ENCODE measurements around the gene PAGE2B. TPM values are rescaled to one million over a fixed set of nuclear protein-coding genes. Genes with fewer than 3 reads are reported as not detected.
"Not testable (repeated sequence)": the region's sequence is repeated elsewhere in the genome, so short reads cannot be mapped to it uniquely, and the experiment has no call there.

Gene PAGE2B
- total RNA-seq, 2 experiments from 2014 or later, result 0.48 to 0.86 TPM

DNA sequence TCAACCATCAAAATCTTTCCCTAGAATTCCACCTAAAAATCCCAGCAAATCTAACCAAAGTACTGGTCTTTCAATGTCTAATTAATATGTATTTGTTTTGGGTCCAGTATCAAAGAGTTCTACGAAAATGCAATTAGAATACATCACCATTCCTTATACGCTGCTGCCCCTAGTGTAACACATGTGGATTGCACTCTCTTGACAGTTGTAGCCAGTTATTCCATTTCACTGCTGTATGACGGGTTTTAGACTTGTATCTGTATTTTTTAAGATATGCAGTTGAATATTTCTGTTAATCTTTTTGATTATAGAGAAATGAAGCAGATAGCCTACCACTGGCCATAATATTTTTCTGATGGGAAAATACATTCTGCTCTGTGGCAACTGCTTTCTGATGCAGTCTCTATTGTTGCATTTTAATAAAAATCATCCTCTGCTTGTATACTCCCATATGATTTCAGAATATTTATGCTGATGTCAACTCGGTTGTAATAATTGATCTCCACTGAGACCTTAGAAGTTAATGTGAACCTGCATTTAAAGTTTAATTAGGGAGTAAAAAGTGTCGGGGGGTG, 17.1 kb upstream of the PAGE2B start:
- H3K27ac Mint-ChIP-seq, result no peak overlapping the region
- intact Hi-C loops (cut with micrococcal nuclease), result loop anchor here (1.0 to 5.0 kb wide), 6 partner anchors 59 to 635 kb away; no protein-coding TSS in a partner anchor
- CTCF ChIA-PET, result interaction anchor here (0.5 to 1.4 kb wide), 7 partner anchors 58 to 1548 kb away, joined by 3 to 20 read pairs (median 4); partner anchors contain the start of gene APEX2
- H3K36me3 Mint-ChIP-seq (ENCODE audit: low read depth), result no peaks in the 10 kb centered on the region
- H3K4me1 Mint-ChIP-seq (ENCODE audit: low read depth), result peaks cover 18% of the 10 kb centered on the region
- DNase-seq, result peak; percentile 35
- H3K27me3 Mint-ChIP-seq (ENCODE audit: low read depth), result no peaks in the 10 kb centered on the region
- H3K4me3 Mint-ChIP-seq, result peak overlapping the region; percentile 39
- H3K9me3 Mint-ChIP-seq, result no peaks in the 10 kb centered on the region

DNA sequence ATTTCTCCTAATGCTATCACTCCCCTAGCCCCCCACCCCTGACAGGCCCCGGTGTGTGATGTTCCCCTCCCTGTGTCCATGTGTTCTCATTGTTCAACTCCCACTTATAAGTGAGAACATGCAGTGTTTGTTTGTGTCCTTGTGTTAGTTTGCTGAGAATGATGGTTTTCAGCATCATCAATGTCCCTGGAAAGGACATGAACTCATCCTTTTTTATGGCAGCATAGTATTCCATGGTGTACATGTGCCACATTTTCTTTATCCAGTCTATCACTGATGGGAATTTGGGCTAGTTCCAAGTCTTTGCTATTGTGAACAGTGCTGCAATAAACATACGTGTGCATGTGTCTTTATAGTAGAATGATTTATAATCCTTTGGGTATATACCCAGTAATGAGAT, 7.7 kb upstream of the PAGE2B start:
- H3K4me3 Mint-ChIP-seq; H3K9me3 Mint-ChIP-seq; H3K4me1 Mint-ChIP-seq (ENCODE audit: low read depth); CTCF ChIA-PET; H3K27ac Mint-ChIP-seq; DNase-seq; H3K36me3 Mint-ChIP-seq (ENCODE audit: low read depth); intact Hi-C loops (cut with micrococcal nuclease); H3K27me3 Mint-ChIP-seq (ENCODE audit: low read depth): not testable (repeated sequence)

DNA sequence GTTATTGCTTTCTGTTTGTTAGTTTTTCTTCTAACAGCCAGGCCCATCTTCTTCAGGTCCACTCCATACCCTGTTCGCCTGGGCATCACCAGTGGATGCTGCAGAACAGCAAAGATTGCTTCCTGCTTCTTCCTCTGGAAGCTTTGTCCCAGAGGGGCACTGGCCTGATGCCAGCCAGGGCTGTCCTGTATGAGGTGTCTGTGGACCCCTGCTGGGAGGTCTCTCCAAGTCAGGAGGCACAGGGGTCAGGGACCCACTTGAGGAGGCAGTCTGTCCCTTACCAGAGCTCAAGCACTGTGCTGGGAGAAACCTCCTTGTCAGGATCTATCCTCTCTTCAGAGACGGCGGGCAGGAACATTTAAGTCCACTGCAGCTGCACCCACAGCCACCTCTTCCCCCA, 2.5 kb upstream of the PAGE2B start:
- Mint-ChIP-seq H3K4me3 (no peak overlapping the region), H3K27ac (no peak overlapping the region), H3K36me3 (ENCODE audit: low read depth) (no peaks in the 10 kb centered on the region), H3K4me1 (ENCODE audit: low read depth) (no peaks in the 10 kb centered on the region), H3K27me3 (ENCODE audit: low read depth) (peaks cover 2% of the 10 kb centered on the region), H3K9me3 (no peaks in the 10 kb centered on the region)
- intact Hi-C loops (cut with micrococcal nuclease), result no loop called here
- CTCF ChIA-PET, result no interaction called here
- DNase-seq, result no peak

DNA sequence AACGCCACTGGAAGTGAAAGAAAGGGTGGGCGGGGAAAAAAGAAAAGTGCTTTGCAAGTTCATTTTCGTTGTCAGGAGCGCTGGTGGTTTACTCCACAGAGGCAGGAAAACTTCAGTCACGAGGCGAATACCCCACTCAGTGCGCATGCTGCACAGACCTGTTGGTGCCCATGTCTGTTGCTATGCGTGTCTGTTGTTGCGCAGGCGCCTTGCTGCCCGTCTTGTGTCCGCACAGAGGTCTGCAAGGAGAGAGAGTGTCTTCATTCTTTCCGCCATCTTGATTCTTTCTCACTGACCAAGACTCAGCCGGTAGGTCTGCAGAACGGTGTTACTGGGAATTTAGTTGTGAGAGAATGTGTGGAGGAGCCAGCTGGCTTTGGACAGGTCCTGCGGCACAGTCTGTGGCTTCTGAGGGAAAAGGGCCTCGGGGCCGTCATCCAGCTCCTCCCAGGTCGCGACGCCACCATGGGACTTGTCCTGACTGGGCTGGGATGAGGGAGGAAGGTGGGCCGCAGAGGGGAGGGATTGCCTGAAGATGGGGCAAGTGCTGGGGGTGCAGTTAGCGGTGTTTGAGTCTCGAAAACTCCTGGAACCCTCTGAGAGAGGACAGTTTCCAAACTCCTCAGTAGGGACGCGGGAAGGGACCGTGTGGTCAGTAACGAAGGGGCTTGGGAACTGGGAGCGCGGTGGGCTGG, 14.1 kb downstream of the PAGE2B start, which contains the start of gene PAGE2:
Gene PAGE2, plus strand, starts transcription at position 224 of the 695 bp plus-strand sequence. CDS start 1,003 bp downstream, outside the sequence.
- H3K36me3 Mint-ChIP-seq (ENCODE audit: low read depth), result no peaks in the 10 kb centered on the region
- no peak for DNase-seq
- no peaks in the 10 kb centered on the region for H3K27me3 Mint-ChIP-seq (ENCODE audit: low read depth)
- H3K4me3 Mint-ChIP-seq, result no peak within 1 kb of the TSS
- H3K9me3 Mint-ChIP-seq, result no peaks in the 10 kb centered on the region
- no peaks in the 10 kb centered on the region for H3K4me1 Mint-ChIP-seq (ENCODE audit: low read depth)
- CTCF ChIA-PET, result no interaction called here
- intact Hi-C loops (cut with micrococcal nuclease), result no loop called here
- H3K27ac Mint-ChIP-seq, result no peak within 1 kb of the TSS

DNA sequence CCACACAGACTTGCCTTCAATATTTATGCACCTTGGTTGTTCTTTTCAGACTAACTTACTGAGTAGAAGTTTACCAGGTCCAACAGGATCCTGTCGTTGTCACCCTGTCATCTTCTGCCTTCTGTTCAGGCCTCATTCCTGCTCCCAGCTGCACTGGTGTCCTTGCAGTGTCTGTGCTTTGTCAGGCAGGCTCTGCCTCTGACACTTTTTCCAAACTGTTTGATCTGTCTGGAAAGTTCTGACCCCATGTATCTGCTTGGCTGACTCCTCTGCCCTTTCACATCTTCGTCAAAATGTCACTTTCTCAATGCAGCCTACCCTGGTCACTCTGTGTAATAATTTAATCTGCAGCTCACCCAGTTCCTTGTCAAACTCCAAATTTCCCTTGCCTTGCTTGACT, 23.9 kb downstream of the PAGE2B start:
- H3K27me3 Mint-ChIP-seq (ENCODE audit: low read depth), result no peaks in the 10 kb centered on the region
- CTCF ChIA-PET, result interaction anchor here (0.6 kb wide), 1 partner anchor 690 kb away, joined by 3 read pairs; no protein-coding TSS in a partner anchor
- no peaks in the 10 kb centered on the region for H3K9me3 Mint-ChIP-seq
- H3K4me1 Mint-ChIP-seq (ENCODE audit: low read depth), result no peaks in the 10 kb centered on the region
- H3K27ac Mint-ChIP-seq, result no peak overlapping the region
- H3K36me3 Mint-ChIP-seq (ENCODE audit: low read depth), result no peaks in the 10 kb centered on the region
- DNase-seq, result no peak
- H3K4me3 Mint-ChIP-seq, result no peak overlapping the region
- intact Hi-C loops (cut with micrococcal nuclease), result no loop called here

DNA sequence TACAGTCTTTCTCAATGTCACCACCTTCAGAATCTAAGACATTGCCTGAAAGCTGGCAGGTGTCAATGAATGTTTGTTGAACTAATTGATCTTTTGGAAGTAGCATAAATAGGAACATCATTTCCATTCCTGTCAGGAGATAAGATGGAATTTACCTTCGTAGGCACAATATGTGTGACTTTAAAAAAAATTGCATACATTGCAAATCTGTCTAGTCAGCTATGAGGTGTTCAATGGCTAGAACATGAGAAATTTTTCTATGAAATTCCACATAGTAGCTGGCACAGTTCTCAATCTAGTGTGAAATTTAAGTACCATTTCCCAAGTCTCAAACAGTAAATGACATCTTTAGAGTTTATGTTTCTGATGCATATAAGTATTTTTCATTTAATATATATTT, 24.3 kb downstream of the PAGE2B start:
- H3K36me3 Mint-ChIP-seq (ENCODE audit: low read depth), result no peaks in the 10 kb centered on the region
- no peak overlapping the region for H3K27ac Mint-ChIP-seq
- H3K9me3 Mint-ChIP-seq, result no peaks in the 10 kb centered on the region
- CTCF ChIA-PET, result no interaction called here
- no peaks in the 10 kb centered on the region for H3K4me1 Mint-ChIP-seq (ENCODE audit: low read depth)
- DNase-seq, result no peak
- no peak overlapping the region for H3K4me3 Mint-ChIP-seq
- H3K27me3 Mint-ChIP-seq (ENCODE audit: low read depth), result no peaks in the 10 kb centered on the region
- intact Hi-C loops (cut with micrococcal nuclease), result no loop called here

DNA sequence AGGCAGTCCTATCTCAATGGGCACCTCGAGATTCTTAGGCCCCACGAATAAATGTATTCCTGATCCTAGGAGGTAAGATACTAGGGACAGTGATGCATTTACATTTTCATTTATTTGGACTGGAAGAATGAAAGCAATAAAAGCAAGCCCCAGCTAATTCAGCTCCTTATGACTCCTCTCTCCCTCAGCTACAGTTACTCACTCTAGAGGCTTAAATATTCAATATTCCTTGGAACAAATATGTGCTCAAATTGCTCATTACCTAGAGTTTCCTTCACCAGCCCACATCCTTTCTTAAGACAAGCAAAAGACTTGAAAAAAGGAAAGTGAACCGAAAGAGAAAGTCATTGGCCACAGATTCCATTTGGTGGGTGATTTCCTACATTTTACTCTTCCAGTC, 27.9 kb downstream of the PAGE2B start:
- CTCF ChIA-PET, result no interaction called here
- no peaks in the 10 kb centered on the region for H3K27me3 Mint-ChIP-seq (ENCODE audit: low read depth)
- intact Hi-C loops (cut with micrococcal nuclease), result no loop called here
- H3K4me1 Mint-ChIP-seq (ENCODE audit: low read depth), result no peaks in the 10 kb centered on the region
- no peaks in the 10 kb centered on the region for H3K9me3 Mint-ChIP-seq
- no peaks in the 10 kb centered on the region for H3K36me3 Mint-ChIP-seq (ENCODE audit: low read depth)
- no peak overlapping the region for H3K4me3 Mint-ChIP-seq
- no peak overlapping the region for H3K27ac Mint-ChIP-seq
- no peak for DNase-seq

DNA sequence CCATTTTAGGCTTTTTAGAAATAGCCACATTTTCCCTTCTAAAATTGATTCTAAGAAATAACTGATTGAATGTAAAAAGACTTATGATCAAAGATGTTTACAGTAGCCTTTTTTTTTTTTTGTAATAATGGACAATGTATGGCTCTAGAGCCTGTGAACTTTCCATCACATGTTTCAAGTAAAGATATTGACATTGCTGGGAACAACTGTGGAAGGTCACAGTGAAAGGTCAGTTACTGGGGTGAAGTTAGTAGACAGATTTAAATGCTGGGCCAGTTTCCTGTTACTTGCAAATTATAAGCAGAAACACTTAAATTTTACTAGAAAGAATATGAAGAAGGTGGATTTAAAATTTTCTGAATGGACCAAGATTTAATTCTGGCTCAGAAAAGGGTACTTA, 32.4 kb downstream of the PAGE2B start:
- Mint-ChIP-seq H3K27me3 (ENCODE audit: low read depth) (no peaks in the 10 kb centered on the region), H3K4me1 (ENCODE audit: low read depth) (no peaks in the 10 kb centered on the region), H3K9me3 (no peaks in the 10 kb centered on the region), H3K4me3 (no peak overlapping the region), H3K27ac (no peak overlapping the region), H3K36me3 (ENCODE audit: low read depth) (no peaks in the 10 kb centered on the region)
- CTCF ChIA-PET, result no interaction called here
- intact Hi-C loops (cut with micrococcal nuclease), result no loop called here
- DNase-seq, result no peak

DNA sequence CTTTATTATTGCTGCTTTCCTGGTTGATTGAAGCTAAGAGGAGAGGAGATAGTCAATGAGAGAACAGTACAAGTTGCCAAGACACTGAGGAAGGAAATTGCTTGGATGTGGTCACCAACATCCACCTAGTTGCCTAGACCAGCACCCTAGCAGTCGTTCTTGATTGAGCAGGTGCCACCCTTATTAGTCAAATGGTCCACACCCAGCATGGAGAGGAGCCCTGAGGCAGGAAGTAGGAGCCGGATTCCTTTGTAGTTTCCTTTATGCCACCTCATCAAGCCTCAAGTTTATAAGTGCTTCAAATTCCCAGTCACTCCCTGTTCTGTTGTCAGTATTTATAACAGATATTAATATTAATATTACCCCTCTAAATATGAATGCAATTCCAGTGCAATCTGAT, 33.1 kb downstream of the PAGE2B start:
- Mint-ChIP-seq H3K27me3 (ENCODE audit: low read depth) (no peaks in the 10 kb centered on the region), H3K36me3 (ENCODE audit: low read depth) (no peaks in the 10 kb centered on the region), H3K9me3 (no peaks in the 10 kb centered on the region), H3K27ac (no peak overlapping the region), H3K4me3 (no peak overlapping the region), H3K4me1 (ENCODE audit: low read depth) (no peaks in the 10 kb centered on the region)
- CTCF ChIA-PET, result no interaction called here
- intact Hi-C loops (cut with micrococcal nuclease), result no loop called here
- DNase-seq, result no peak

DNA sequence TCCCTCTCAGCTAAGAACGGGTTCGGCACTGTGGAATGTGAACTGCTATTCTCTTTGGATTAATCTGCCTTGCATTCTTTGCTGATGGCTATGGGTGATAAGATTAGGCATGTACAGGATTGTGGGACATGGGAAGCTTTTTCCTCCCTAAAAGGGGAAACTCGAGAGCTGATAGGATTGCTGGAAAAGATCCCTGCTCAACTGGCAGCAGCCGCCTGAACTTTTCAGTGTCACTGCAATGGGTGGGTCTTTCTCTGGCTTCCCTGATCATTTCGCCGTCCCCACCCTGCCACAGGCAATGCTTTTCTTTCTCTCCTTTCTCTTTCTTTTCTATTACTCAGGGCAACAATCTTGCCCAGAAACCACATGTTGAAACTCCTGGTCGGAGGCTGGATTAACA, 34.5 kb downstream of the PAGE2B start:
- Mint-ChIP-seq H3K9me3 (no peaks in the 10 kb centered on the region), H3K27ac (no peak overlapping the region), H3K27me3 (ENCODE audit: low read depth) (no peaks in the 10 kb centered on the region), H3K4me1 (ENCODE audit: low read depth) (no peaks in the 10 kb centered on the region), H3K4me3 (no peak overlapping the region), H3K36me3 (ENCODE audit: low read depth) (no peaks in the 10 kb centered on the region)
- DNase-seq, result no peak
- CTCF ChIA-PET, result no interaction called here
- intact Hi-C loops (cut with micrococcal nuclease), result no loop called here

DNA sequence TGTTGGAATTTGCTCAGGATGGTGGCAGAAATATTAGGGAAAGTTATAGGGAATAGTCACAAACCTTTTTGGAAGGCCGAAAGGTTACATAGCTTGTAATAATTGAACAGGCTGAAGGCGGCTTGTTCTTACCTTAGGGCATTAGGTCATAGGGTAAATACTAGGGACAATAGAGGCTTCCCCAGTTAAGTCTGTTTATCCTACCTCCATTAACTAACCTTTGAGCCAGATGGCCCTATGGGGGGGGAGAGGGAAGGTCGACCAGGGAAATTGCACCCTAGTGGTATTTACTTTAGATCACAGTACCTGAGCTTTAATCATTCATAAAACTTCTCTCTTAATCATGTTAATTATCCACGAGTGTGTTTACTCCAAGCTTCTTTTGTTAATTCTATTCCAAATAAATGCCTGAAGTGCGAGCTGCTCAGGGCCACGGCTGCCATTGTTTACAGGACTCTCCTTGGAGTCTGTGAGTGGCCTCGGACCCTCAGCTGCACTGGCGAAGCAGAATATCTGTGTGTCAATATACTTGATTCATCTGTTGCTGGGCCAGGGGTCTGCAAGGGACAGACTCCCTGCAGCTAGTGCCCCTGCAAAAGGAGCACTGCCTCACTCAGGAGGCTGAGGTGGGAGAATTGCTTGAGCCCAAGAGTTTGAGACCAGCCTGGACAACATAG, 36.9 kb downstream of the PAGE2B start:
- intact Hi-C loops (cut with micrococcal nuclease), result no loop called here
- CTCF ChIA-PET, result no interaction called here
- no peak for DNase-seq
- Mint-ChIP-seq H3K27me3 (ENCODE audit: low read depth) (no peaks in the 10 kb centered on the region), H3K9me3 (no peaks in the 10 kb centered on the region), H3K36me3 (ENCODE audit: low read depth) (no peaks in the 10 kb centered on the region), H3K4me3 (no peak overlapping the region), H3K27ac (no peak overlapping the region), H3K4me1 (ENCODE audit: low read depth) (no peaks in the 10 kb centered on the region)

DNA sequence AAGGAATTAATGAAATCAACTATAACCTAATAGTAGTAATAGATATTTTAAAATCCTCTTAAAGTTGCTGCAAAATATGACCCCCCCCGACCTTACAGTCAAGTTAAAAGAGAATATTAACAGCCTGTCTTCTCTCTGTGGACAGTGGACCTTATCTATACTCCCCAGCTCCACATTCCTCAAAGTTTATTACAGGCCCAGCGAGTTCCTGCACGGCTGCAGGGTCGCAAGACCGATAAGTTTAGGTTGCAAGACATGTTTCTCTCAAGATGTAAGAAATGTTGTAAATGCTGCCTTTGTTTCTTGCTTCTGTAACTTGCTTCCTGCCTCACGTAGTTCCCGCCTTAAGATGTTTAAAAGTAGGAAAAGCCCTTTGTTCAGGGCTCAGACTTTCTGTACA, 41.8 kb downstream of the PAGE2B start:
- DNase-seq; H3K27ac Mint-ChIP-seq; H3K36me3 Mint-ChIP-seq (ENCODE audit: low read depth); H3K27me3 Mint-ChIP-seq (ENCODE audit: low read depth); H3K4me3 Mint-ChIP-seq; H3K9me3 Mint-ChIP-seq; intact Hi-C loops (cut with micrococcal nuclease); CTCF ChIA-PET: not testable (repeated sequence)
- peaks cover 14% of the 10 kb centered on the region for H3K4me1 Mint-ChIP-seq (ENCODE audit: low read depth)

DNA sequence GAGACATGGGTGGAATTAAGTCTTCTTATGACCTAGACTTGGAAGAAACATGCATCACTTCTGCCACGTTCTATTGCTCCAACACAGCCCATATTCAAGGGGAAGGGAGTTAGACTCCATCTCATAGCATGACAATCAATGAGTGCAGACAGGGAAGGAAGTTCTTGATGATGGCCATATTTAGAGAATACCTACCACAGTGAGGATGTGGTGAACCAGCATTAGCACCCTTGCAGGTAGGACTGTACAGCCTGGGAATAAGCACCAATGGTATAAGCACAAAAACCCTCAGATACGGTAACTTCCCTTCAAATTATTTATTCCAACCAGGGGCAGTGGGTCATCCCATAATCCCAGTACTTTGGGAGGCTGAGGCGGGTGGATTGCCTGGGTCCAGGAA, 43.7 kb downstream of the PAGE2B start:
- CTCF ChIA-PET, result no interaction called here
- Mint-ChIP-seq H3K4me3 (no peak overlapping the region), H3K4me1 (ENCODE audit: low read depth) (peaks cover 14% of the 10 kb centered on the region), H3K36me3 (ENCODE audit: low read depth) (no peaks in the 10 kb centered on the region), H3K9me3 (no peaks in the 10 kb centered on the region), H3K27me3 (ENCODE audit: low read depth) (no peaks in the 10 kb centered on the region), H3K27ac (no peak overlapping the region)
- DNase-seq, result no peak
- intact Hi-C loops (cut with micrococcal nuclease), result no loop called here

Data from activated naive CD4-positive, alpha-beta T cell treated with anti-CD3 and anti-CD28 coated beads for 36 hours (primary cell).